Esophagus muscularis mucosa (tissue), 3 donors: ENCODE results near the gene ZC3H7B.

Experiments used
- CTCF ChIP-seq, 3 experiments: fragments of 200-600 bp in 2 of 3; fragments of 450-650 bp in 1 of 3; sonication (generic) in 2 of 3; IDR thresholded peaks; one replicate each; pipeline ENCODE4 v1.5.1; 2017 to 2019; ENCODE audit warnings: antibody characterized with exemption in 3 of 3, mild to moderate bottlenecking in 2 of 3, moderate library complexity in 1 of 3
- POLR2A ChIP-seq: fragments of 450-650 bp; IDR thresholded peaks from one replicate; pipeline ENCODE4 v1.6.1; 2017; ENCODE audit warnings: antibody characterized with exemption, moderate library complexity, mild to moderate bottlenecking, low read depth

GRCh38 chr22:41332217-41332939, 31.1 kb downstream of the ZC3H7B start:
- TF ChIP-seq CTCF (IDR thresholded peaks at IDR 0.05): no peak
- no peak for TF ChIP-seq POLR2A
